GM12872 (cell line): ENCODE results near the gene MTCH2.

Experiments
- CTCF ChIP-seq: IDR thresholded peaks from 3 replicates; pipeline ENCODE4 v1.5.1; 2011; ENCODE audit warnings: low read depth, mild to moderate bottlenecking, low read length, moderate library complexity; ENCODE audit not compliant: insufficient read depth

Gene MTCH2

GRCh38 chr11:47642099-47642855 is at the start of gene MTCH2:
Gene MTCH2, minus strand, starts transcription at chr11:47642559. Its CDS starts 94 bp downstream, at chr11:47642465.
- TF ChIP-seq CTCF, result no peak

GRCh38 chr11:47691979-47692378 is 49.6 kb upstream of the MTCH2 start:
- TF ChIP-seq CTCF, result no peak

DNA sequence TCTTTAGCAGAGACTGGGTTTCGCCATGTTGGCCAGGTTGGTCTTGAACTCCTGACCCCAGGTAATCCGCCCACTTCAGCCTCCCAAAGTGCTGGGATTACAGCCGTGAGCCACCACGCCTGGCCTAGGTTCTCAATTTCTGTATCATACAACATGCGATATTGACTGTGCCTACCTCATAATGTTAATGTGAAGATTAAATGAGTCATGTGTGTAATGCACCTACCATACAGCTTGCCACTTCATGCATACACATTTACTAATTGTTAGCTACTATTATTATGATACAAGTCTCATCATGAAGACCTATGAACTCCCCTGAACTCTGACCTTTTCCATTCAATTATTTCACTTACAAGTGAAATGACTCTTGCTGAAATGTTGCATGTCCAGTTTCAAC is 47.1 kb upstream of the MTCH2 start:
- TF ChIP-seq CTCF, result no peak

GRCh38 chr11:47688991-47689390 is 46.6 kb upstream of the MTCH2 start:
- TF ChIP-seq CTCF, result no peak

DNA sequence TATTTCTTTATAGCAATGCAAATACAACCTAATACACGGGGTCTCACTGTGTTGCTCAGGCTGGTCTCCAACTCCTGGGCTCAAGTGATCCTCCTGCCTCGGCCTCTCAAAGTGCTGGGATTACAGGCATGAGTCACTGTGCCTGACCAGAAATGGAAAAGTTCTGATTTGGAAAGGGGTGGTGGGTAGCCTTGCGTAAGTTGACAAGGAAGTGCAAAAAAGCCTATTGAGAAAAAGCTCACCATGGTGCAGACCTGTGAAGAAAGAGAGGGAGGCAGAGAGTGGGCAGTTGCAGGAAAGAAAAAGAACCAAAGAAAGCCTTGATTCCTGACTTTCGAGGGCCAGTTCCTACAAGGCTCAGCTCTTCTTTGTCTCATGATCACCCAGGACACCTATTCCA is 45.8 kb upstream of the MTCH2 start:
- TF ChIP-seq CTCF, result no peak

GRCh38 chr11:47686151-47686550 is 43.8 kb upstream of the MTCH2 start:
- no peak for TF ChIP-seq CTCF

DNA sequence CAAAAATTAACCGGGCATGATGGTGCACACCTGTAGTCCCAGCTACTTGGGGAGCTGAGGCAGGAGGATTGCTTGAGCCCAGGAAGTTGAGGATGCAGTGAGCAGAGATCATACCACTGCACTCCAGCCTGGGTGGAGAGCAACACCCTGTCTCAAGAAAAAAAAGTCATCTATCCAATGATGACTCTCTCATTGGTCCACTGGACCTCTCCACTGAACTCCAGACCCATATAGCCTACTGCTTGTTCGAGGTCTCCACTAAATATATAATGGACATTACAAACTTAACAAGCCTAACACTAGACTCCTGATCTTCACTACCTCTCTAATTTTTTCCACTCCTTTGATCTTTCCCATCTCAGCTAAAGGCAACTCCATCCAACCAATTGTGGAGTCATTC is 33.5 kb upstream of the MTCH2 start:
- no peak for TF ChIP-seq CTCF
